ENCODE results near the gene TFR2.

- TF ChIP-seq, protein P1, sequence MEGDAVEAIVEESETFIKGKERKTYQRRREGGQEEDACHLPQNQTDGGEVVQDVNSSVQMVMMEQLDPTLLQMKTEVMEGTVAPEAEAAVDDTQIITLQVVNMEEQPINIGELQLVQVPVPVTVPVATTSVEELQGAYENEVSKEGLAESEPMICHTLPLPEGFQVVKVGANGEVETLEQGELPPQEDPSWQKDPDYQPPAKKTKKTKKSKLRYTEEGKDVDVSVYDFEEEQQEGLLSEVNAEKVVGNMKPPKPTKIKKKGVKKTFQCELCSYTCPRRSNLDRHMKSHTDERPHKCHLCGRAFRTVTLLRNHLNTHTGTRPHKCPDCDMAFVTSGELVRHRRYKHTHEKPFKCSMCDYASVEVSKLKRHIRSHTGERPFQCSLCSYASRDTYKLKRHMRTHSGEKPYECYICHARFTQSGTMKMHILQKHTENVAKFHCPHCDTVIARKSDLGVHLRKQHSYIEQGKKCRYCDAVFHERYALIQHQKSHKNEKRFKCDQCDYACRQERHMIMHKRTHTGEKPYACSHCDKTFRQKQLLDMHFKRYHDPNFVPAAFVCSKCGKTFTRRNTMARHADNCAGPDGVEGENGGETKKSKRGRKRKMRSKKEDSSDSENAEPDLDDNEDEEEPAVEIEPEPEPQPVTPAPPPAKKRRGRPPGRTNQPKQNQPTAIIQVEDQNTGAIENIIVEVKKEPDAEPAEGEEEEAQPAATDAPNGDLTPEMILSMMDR (IDR thresholded peaks at IDR 0.05; ENCODE audit: insufficient read depth, low read depth, low read length), result no peak
- TF ChIP-seq EZH2 (IDR thresholded peaks at IDR 0.05; ENCODE audit: insufficient read depth, low read length), result no peak
These were observed 17.2 kb downstream of the TFR2 start for GRCh38 chr7:100623951-100624824.
